ENCODE data around the gene BGLAP.

Gene BGLAP

DNA sequence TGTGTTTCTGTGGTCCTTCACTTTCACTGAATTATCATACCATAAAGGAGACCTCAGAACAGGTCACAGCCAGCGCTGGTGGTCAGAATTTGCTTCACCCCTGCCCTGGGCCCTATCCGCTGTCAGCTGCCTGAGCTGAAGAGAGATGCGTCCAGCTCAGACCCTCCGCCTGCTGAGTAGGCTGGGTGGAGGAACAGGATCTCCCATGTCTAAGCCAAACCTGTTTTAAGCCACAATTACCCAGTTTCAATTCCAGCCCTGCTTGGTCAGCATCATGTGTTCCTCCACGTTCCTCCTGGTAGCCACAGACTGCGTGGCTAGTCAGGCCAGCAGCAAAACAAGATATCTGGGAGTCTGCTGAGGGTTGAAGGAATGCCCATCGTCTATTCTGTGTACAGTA lies 13.5 kb upstream of the BGLAP start:
- DNase-seq = no peak

DNA sequence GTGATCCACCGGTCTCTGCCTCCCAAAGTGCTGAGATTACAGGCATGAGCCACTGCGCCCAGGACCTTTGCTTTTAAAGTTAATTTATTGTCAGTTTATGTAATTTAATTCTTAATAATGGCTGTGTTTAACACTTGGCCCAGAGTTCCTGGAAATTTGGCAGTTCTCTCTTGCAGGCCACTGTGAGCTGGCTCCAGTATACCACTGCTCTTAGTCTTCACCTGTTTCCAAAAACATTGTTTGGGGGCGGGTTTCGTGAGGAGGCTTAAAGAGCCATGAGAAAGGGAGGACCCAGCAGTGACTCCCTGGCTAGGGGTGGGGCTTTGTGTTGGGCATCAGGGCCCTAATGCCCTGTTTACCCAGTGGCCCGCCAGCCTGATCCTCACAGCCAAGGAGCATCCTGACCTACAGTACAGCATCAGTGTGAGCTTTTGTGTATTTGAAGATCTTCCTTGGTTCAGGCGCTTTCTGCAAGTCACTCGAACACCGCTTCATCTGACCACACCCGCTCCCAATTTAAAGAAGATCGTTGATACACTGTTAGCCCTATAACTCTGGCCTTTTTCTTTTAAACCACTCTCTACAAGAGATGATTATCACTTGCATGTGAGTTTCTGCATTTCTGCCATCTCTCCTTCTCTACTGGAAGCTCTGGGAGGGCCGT lies 12.0 kb upstream of the BGLAP start:
- no peak for DNase-seq

DNA sequence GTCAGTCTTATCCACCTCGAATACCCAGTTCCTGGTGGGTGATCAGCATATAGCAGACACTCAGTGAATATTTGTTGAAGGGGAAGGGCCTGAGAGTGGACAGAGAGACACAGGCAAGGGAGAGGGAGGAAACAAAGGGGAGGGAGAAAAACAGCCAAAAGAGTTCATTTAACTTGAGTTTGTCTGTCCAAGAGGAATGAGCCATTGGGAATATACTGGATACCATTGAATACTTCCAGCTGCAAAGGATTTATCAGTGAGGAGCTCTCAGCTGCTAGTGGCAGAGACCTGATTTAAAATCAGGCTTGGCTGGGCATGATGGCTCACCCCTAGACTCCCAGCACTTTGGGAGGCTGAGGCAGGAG lies 11.5 kb upstream of the BGLAP start:
- DNase-seq = no peak

DNA sequence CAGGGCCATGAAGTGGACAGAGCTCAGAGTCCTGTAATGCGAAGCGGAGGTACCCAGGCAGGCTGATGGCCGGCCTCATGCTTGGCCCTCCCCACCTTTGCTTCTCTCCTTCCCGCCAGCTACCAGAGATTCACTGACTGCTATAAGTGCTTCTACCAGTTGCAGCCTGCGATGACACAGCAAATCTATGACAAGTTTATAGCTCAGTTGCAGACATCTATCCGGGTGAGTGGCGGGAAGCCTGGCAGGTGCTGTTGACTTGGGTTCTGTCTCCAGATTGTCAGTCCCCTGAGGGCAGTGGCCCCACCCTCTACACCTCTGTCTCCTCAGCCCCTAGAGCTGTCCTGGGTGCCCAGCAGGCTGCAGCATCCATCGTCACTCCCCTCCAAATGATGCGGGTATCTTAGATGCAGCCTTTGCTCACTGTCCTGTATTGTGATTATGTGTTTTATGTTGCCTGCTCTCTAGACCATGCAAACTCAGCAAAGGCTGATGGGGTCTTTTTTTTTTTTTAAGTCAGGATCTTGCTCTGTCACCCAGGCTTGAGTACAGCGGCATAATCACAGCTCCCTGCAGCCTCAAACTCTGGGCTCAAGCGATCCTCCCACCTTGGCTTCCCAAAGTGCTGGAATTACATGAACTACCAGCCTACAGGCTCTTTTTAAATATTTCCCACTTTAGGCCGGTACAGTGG lies 9.6 kb upstream of the BGLAP start:
- no peak for DNase-seq

DNA sequence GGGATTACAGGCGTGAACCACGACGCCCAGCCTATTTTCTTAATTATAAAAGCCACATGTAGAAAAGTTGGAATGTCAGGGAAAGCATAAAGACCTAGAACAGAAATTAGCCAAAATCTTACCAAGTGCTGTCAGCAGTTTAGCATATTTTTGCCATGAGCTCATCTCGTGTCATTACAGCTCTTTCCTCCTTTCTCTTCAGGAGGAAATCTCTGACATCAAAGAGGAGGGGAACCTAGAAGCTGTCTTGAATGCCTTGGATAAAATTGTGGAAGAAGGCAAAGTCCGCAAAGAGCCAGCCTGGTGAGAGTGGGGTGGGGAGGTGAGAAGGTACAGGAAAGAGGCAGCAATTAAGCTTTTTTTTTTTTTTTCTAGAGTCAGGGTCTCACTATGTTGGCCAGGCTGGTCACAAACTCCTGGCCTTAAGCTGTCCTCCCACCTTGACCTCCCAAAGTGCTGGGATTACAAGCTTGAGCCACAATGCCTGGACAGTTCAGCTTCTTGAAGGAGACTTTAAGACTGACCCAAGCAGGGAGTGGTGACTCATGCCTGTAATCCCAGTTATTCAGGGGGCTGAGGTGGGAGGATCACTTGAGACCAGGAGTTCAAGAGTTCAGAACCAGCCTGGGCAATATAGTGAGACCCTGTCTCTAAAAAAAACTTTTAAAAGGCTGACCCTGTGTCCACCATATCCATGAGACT lies 8.4 kb upstream of the BGLAP start:
- DNase-seq = no peak

DNA sequence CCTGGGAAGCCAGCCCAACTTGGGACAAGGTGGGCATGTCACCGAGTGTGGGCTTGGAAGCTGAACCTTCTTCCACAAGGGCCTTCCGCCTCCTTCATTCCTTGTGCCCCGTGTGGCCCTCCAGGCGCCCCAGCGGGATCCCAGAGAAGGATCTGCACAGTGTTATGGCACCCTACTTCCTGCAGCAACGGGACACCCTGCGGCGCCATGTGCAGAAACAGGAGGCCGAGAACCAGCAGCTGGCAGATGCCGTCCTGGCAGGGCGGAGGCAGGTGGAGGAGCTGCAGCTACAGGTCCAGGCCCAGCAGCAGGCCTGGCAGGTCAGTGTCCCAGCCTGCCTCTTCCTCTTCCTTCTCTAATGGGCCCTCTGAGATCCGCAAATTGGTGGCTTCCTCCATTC lies 5.8 kb upstream of the BGLAP start:
- no peak for DNase-seq

DNA sequence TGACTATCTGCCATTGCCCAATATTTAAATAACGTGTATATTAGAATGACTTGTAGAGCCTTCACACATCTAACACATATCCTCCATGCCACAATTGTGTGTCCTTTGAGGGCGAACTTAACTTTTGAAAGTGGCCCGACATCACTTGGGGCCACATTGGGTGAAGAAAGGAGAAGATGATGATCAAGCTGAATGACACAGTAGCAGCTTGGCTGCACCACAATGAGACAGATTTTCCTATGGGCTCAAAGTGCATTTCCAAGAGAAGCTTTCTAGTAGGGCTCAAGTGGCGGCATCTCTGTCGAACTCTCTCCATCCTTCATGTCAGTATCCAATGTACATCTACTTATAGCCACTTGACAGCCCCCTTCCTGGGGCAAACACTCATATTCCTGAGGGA lies 3.7 kb upstream of the BGLAP start:
- DNase-seq = no peak

DNA sequence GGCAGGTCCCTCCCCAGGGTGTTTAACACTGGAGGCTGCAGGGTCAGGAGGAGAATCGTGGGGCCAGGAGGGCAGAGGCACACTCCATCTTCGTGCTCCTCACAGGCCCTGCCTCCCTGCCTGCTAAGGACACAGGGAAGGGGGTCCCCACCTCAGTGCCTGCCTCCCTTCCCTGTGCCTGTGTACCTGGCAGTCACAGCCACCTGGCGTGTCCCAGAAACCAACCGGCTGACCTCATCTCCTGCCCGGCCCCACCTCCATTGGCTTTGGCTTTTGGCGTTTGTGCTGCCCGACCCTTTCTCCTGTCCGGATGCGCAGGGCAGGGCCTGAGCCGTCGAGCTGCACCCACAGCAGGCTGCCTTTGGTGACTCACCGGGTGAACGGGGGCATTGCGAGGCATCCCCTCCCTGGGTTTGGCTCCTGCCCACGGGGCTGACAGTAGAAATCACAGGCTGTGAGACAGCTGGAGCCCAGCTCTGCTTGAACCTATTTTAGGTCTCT lies 623 bp upstream of the BGLAP start:
- no peak for DNase-seq

DNA sequence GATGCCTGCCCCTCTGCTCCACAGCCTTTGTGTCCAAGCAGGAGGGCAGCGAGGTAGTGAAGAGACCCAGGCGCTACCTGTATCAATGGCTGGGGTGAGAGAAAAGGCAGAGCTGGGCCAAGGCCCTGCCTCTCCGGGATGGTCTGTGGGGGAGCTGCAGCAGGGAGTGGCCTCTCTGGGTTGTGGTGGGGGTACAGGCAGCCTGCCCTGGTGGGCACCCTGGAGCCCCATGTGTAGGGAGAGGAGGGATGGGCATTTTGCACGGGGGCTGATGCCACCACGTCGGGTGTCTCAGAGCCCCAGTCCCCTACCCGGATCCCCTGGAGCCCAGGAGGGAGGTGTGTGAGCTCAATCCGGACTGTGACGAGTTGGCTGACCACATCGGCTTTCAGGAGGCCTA lies 754 bp downstream of the BGLAP start:
- DNase-seq = no peak

DNA sequence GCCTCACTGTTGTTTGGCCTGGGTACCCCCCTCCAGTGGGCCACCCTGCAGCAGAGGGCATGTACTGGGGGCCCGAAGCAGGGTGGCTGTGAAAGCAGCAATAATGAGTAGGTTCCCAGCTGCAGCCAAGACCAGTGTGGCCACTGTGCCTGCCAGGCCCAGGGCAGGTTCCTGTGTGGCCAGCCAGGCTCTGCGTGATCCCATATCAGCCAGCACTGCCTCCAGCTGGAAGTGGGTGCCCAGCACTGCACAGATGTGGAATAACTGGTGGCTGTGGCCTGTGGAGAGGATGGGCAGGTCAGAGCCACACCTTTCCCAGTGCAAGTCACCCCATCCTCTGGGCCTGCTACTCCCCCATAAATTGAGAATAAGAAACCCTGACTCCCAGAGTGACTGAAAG lies 2.1 kb downstream of the BGLAP start:
- DNase-seq = no peak

DNA sequence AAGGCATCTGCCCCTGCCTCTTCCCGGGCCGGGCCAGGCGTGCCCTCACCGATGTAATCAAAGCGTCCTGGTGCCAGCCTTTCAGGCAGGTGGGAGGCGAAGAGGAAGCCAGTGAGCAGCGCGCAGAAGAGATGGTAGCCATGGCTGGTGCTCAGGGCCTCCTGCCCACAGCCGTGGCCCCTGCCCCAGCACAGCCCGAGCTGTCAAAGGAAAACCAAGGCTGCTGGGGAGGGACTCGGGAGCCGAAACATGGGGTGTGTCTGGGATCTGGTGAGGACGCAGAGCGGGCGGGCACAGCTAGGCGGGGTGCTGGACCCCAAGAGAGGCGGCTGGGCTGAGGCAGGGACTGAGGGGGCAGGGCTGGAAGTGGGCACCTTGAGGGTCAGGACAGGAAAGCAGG lies 2.7 kb downstream of the BGLAP start:
- no peak for DNase-seq

DNA sequence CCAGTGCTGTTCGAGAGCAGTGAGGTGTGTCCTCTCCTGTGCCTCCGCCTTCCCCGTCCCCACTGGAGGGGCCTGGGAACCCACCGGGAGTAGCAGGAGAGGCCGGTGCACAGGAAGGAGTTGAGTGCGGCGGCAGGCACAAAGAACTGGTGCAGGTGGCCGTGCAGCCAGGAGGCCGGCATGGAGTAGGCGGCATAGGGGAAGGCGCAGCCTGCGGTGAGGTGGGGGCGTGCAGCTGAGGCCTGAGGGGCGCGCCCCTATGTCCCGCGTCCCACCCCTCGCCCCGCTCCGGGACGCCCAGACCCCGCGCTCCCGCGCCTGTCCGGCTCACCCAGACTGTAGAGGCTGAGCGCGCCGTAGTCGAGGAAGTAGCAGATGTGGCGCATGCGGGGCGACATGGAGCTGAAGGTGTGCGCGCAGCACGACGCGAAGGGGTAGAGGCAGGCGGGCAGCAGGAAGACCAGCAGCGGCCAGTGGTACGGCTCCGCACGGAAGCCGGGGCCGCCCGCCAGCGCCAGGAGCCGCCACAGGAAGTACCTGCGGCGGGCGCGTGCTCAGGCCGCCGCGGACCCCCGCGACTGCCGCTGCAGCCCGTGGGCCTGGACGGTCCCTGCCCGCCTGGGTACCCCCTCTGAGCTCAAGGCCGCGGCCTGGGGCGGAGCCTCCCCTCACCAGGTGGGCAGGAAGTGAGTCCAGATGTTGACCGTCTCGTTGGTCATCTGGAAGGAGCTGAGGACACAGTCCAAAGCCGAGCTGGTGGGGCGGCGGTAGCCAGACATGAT lies 3.7 kb downstream of the BGLAP start:
- DNase-seq = peak; percentile 56

DNA sequence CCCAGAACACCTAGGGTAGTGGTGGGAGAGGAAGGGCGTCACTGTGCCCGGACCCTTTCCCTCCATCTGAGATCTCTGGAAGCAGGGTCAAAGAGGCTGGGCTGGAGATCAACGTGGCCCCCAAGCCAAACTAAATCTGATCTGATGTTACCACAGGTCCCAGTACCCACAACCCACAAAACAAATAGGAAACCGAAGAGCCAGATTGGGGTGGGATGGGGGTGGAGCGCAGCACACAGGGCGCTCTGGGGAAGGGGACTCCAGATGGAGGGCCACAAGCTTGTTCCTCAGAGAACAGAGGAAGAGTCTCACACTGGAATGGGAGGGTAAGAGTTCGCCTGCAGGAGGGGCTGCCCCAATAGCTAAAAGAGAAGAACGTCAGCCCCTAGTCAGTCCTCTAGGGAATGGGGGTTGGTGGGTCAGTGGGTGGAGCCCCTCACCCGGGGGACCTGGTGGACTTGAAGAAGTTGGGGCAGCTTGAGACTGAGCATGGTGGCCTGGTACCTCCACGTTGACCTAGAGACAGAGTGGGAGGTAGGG lies 4.3 kb downstream of the BGLAP start:
- DNase-seq = no peak

DNA sequence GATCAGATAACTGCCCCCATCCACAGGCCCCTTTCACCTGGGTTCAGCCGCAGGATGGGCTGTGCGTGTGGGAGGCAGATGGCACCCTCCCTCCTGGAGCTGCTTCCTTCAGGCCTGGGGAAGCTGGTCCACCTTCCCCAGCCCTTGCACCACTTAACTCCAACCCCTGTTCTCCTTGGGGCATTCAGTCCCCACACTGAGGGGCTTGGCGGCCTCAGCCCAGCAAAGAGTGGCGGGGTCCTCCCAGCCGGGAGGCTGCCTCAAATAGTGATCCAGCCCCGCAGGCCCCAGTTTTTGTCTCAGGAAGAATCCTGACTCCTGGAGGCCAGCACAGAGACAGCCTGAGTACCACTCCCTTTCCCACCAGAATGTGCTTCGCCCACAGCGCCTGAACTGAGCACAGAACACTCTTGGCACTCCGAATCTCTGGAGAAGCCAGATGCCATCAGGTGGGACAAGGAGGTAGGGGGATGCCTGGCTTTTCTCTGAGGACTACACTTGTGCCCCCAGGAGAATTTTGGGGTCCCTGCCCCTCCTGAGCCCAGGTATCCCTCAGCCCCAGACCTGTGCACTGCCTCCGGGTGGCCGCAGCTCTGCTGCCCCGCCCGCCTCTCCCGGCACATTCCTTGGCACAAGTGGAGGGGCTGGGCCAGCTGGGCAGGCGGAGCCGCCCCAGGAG lies 4.9 kb downstream of the BGLAP start:
- no peak for DNase-seq

DNA sequence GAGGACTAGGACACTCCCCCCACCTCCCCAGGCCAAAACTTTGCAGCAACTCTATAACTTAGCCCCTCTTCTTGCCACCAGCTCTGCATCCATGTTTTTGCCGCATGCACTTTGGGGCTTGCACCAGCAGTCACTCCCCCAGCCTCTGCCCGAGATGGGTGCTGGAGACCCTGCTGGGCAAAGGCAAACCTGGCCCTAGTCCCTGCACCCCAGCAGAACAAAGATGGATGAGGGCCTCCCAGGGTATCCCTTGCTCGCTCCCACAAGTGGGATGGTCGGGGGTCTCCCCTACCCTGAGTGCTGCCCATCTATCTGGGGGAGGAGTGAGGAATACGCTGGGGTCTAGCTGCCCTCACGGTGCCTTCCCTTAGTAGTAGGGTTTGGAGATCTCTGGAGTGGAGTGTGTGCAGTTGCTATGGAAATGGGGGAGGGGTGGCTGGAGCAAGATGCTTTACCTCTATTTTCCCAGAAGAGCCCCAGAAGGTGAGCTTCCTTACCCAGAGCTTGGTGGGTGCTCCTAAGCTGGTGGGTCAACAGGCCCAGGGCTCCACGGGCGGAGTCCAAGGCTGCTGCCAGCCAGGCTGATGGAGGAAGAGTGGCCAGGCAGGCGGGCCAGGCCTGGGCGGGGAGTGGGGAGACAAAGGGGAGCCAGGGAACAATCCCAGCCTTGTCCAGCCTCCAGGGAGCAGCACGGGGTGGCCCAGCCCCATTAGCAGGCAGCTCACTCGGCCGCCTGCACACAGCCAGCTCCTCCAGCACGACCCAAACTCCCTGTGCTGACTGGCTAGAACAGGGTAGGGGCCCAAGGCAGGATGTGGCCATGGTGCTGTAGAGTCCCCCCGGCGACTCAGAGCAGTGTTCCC lies 5.7 kb downstream of the BGLAP start, which contains the start of gene PAQR6:
PAQR6 (minus strand) TSS at position 597 of the 863 bp plus-strand sequence. CDS start 1,325 bp downstream, outside the sequence.
- DNase-seq = no peak

DNA sequence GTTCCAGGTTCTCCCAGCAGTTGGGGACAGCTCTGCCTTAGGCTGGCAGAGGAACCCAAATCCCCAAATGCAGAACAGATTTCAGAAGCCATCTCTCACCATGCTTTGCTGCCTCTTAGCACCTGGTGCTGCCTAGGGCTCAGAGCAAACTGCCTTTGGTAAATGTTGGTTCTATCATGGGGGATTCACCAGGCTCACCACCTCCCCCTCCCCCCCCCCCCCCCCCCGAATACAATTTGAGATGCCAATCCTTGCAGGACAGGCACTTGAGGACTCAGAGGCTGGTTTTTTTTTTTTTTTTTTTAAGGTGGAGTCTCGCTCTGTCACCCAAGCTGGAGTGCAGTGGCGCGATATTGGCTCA lies 6.3 kb downstream of the BGLAP start:
- no peak for DNase-seq

DNA sequence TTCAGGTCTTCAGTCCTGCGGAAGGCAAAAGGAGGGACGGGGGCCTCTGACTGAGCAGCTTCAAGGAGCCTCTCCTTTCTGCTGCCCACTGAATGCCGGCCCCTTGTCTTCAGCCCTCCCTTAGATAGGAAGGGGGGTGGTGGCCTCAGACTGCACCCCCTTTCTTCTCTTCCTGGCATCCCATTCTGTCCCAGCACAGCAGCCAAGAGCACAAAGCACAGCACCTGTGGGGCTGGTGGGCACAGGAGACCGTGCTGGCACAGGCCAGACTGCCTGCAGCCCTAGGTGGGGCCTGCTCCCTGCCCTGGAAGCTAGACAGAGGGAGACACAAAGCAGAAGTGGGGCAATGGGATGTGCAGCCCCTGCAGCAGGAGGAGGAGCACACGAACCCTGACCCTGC lies 7.6 kb downstream of the BGLAP start:
- DNase-seq = no peak

DNA sequence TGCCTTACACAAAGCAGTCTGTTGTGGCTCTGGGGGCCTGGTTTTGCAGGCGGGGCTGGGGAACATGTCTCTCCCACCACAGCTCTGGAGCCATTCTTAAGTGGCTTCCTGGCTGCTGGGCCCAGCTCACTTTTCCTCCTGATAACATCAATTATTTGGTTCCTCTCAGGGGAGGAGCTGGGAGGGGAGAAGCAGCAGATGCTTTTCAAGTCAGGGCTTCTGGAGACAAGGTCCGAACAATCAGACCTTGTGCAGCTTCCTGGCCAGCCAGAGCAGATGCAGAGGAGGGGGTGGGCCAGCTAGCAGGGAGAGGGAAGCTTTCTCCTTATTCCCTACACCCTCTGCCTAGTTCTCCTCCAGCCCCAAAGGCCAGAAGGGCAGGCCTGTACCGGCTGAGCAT lies 9.5 kb downstream of the BGLAP start:
- no peak for DNase-seq

DNA sequence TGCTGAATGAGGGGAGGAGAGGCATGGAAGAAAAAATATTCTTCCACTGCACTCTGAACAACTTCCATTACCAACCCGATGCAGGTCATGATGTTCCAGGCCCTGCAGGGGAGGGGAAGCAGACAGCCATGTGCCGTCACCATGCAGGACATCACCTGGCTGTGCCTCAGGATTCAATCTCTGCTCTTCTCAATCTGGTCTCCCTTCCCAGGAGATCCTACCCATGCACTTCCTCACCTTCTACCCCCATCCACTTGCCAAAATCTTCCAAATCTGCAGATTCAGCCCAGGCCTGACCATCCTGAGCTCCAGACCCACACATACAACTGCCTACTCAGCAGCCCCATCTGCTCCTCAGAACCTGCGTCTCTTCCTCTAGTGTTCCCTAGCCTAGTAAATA lies 11.7 kb downstream of the BGLAP start:
- no peak for DNase-seq

DNA sequence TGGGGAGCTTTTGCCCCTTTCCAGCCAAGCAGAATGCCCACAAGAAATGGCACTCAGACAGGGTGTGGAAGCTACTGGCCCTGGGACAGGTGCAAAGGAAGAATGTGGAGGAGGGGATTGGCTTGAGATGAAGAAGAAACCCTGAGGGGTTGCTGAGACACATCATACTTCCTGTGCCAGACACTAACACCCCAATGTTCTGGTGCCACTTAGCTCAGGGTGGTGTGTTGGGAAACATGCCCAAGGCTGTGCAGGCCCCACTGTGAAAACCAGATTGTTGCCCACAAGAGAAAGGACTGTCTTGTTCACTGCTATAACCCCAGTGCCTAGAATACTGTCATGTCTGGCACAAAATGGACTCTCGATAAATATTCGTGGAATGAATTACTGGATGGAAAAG lies 15.7 kb downstream of the BGLAP start:
- no peak for DNase-seq

DNA sequence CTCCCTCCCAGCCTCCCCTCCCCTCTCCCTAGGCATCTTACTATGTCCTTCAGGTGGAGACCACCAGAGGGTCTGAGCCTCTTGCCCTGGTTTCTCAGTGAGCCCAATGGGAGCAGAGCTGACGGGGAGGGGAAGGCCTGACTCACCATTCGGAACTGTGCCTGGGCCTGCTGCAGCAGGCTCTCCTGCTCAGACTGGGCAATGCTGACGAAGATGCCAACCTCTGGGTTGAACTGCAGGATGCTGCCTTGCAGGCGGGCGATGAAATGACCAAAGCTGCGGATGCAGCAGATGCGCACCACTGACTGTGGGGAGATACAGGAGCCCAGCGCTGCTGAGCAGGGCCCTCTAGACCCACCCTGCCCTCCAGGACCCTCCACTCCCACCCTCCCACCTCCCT lies 16.9 kb downstream of the BGLAP start:
- no peak for DNase-seq

Data from CD4-positive, alpha-beta T cell treated with Interleukin-6 for 4 hours (primary cell).